Measurements from ENCODE around the gene RENBP. TPM values are rescaled to one million over a fixed set of nuclear protein-coding genes. Genes with fewer than 3 reads are reported as not detected.
A peak's percentile ranks its signal among the peaks of the same experiment; 100 is the strongest.

Gene RENBP
- total RNA-seq, 1 experiment from 2014 or later: 7.1 TPM

- H3K27me3 ChIP-seq (ENCODE audit: insufficient read depth, low read length): no peaks in the 10 kb centered on the region
- H3K27me3 Mint-ChIP-seq (ENCODE audit: low read depth): peaks cover 1% of the 10 kb centered on the region; the same call in 1 of the 2 replicates
- no peaks in the 10 kb centered on the region for H3K9me3 ChIP-seq (ENCODE audit: control insufficient read depth, low read depth, low read length)
- peaks cover 5% of the 10 kb centered on the region for H3K79me1 ChIP-seq (ENCODE audit: insufficient read depth, low read depth, low read length, poor library complexity, severe bottlenecking)
- H2AK5ac ChIP-seq (ENCODE audit: insufficient read length, low read length): no peak overlapping the region
- no peak overlapping the region for H3T11ph ChIP-seq (ENCODE audit: low read length)
- no peak overlapping the region for H3K9ac ChIP-seq (ENCODE audit: extremely low read depth, insufficient read length, low read length)
- no peak for DNase-seq
- WGBS (ENCODE audit: extremely low coverage, insufficient read length, low lambda C conversion rate): no CpG with 5 or more reads among the region's 15 CpGs
- H3K27ac ChIP-seq (ENCODE audit: insufficient read length, low read depth, low read length): no peak overlapping the region
- no peak overlapping the region for H3K4ac ChIP-seq (ENCODE audit: low read depth, low read length)
- H3K23ac ChIP-seq (ENCODE audit: insufficient read length, low read depth, low read length): no peak overlapping the region
- H3K9me3 Mint-ChIP-seq: peaks cover 0 to 3% of the 10 kb centered on the region in 2 experiments; a peak in 1 of 5 replicates
- no peak overlapping the region for H2BK120ac ChIP-seq (ENCODE audit: low read depth, low read length, poor library complexity, severe bottlenecking)
- H3K36me3 Mint-ChIP-seq (ENCODE audit: insufficient read depth in 1 of 3, low read depth in 3 of 3): peaks cover 27 to 60% (median 43%) of the 10 kb centered on the region in 3 experiments
- no peak overlapping the region for H2BK20ac ChIP-seq (ENCODE audit: low read depth, low read length, poor library complexity, severe bottlenecking)
- H2BK5ac ChIP-seq (ENCODE audit: insufficient read length, low read length): no peak overlapping the region
- H4K20me1 ChIP-seq (ENCODE audit: control insufficient read depth, insufficient read depth, insufficient read length): no peaks in the 10 kb centered on the region
- H2AFZ ChIP-seq (ENCODE audit: low read length): no peak overlapping the region
- H3K4me2 ChIP-seq (ENCODE audit: insufficient read depth, insufficient read length, low read length): no peak overlapping the region
- no peak overlapping the region for H4K91ac ChIP-seq (ENCODE audit: insufficient read length, low read depth, low read length)
- H3K4me1 Mint-ChIP-seq: peaks cover 29 to 38% of the 10 kb centered on the region in 2 experiments
- H3K4me3 Mint-ChIP-seq: peak overlapping the region in 1 of 2 experiments; percentile 53; a peak in 2 of 5 replicates
- H3K27ac Mint-ChIP-seq: peak overlapping the region; percentile 62 to 90 (median 90)
- no peak overlapping the region for H4K5ac ChIP-seq (ENCODE audit: insufficient read length, low read depth, low read length)
- H4K8ac ChIP-seq (replicated peaks; ENCODE audit: insufficient read length, low read depth, low read length): no peak overlapping the region
- H3K4me1 ChIP-seq (ENCODE audit: insufficient read depth, low read length): peaks cover 4% of the 10 kb centered on the region; the same call in 1 of the 2 replicates
- H2BK15ac ChIP-seq (ENCODE audit: low read depth, low read length): no peak overlapping the region
- peaks cover 50% of the 10 kb centered on the region; the same call in 1 of the 2 replicates for H3K79me2 ChIP-seq (ENCODE audit: insufficient read depth, low read length)
- H2BK12ac ChIP-seq (ENCODE audit: insufficient read length, low read depth, low read length): no peak overlapping the region
- H3K56ac ChIP-seq (ENCODE audit: insufficient read length, low read depth, low read length): no peak overlapping the region
- no peak overlapping the region for H3K18ac ChIP-seq (ENCODE audit: insufficient read length, low read depth, low read length)
- no peak overlapping the region for H3K14ac ChIP-seq (ENCODE audit: insufficient read depth, low read length)
- H3K23me2 ChIP-seq (ENCODE audit: insufficient read length, low read depth, low read length, poor library complexity, severe bottlenecking): peaks cover 13% of the 10 kb centered on the region
- no peak for TF ChIP-seq CTCF (conservative IDR thresholded peaks at IDR 0.05)
Measured at GRCh38 chrX:153966283-153966688, 21.8 kb upstream of the RENBP start.
